Aorta (tissue), 5 donors: ENCODE measurements around the gene LDLRAD2. TPM values are rescaled to one million over a fixed set of nuclear protein-coding genes. Genes with fewer than 3 reads are reported as not detected.

ENCODE experiments used
- ATAC-seq: fragments of 200-7000 bp; cut with Tn5 transposase; one replicate; pipeline ENCODE4 v1.9.1; 2022; ENCODE audit warnings: moderate library complexity; ENCODE audit not compliant: low FRiP score
- DNase-seq, 2 donors: peaks; one replicate each; pipeline ENCODE4 v3.0.0-alpha.2; 2020
- H3K27ac ChIP-seq, 2 donors: one replicate each; pipeline ENCODE4 v1.5.1; 2013; ENCODE audit warnings: low read length in 2 of 2, mild to moderate bottlenecking in 2 of 2, moderate library complexity in 2 of 2, control low read depth in 1 of 2, inconsistent platforms in 1 of 2, low read depth in 1 of 2
- H3K27me3 ChIP-seq, 2 donors: one replicate each; pipeline ENCODE4 v1.6.1; 2013; ENCODE audit warnings: control low read depth in 1 of 2, low read length in 1 of 2, mild to moderate bottlenecking in 1 of 2, moderate library complexity in 1 of 2; ENCODE audit not compliant: insufficient read depth in 2 of 2, control insufficient read depth in 1 of 2
- H3K36me3 ChIP-seq, 2 donors: one replicate each; pipeline ENCODE4 v1.6.1; 2013; ENCODE audit warnings: control low read depth in 1 of 2, low read length in 1 of 2, mild to moderate bottlenecking in 1 of 2; ENCODE audit not compliant: insufficient read depth in 2 of 2, control insufficient read depth in 1 of 2
- H3K4me1 ChIP-seq, 2 donors: one replicate each; pipeline ENCODE4 v1.6.1; 2013; ENCODE audit warnings: low read length in 2 of 2, control low read depth in 1 of 2, mild to moderate bottlenecking in 1 of 2, moderate library complexity in 1 of 2; ENCODE audit not compliant: insufficient read depth in 2 of 2, control insufficient read depth in 1 of 2
- H3K4me3 ChIP-seq, 2 donors: one replicate each; pipeline ENCODE4 v1.5.1; 2013; ENCODE audit warnings: low read length in 2 of 2, control low read depth in 1 of 2, mild to moderate bottlenecking in 1 of 2
- H3K9me3 ChIP-seq: one replicate; pipeline ENCODE4 v1.6.1; 2013; ENCODE audit warnings: mild to moderate bottlenecking, low read length; ENCODE audit not compliant: control insufficient read depth
- WGBS, 2 donors: extraction: QIAGEN DNeasy Blood & Tissue Kit; methylation state at CpG; one replicate each; pipeline ENCODE4 v1.1.7; 2013; 5-methylcytosine and 5-hydroxymethylcytosine counted together
- intact Hi-C, 2 donors: fragments of 100-400 bp; cut with DNase I; formaldehyde crosslinking; loops; one replicate each; pipeline versions ENCODE4 v1.14.2 to v1.15.0; 2022
- polyA plus RNA-seq, 2 donors: library from polyadenylated mRNA; stranded (reverse); fragments of 200-250 nt; gene quantifications; one replicate each; pipeline ENCODE4 v1.2.3, GENCODE V29; 2013
- total RNA-seq, 2 donors: library from RNA; stranded (reverse); fragmentation: NEBNext Ultra II Directional; extraction: Animal tissue kit (Norgen Biotek cat#: 25700); gene quantifications; one replicate each; pipeline ENCODE4 v1.2.1, GENCODE V29; 2021
- donor health status: healthy with polysubstance abuse.
- donor health status: Bipolar disorder and iron deficiency.
- donor health status: DM: no; HTN: no; CAD: no.
- donor health status: DM: no; HTN: no; CAD: no.
- donor health status: DM: yes; HTN: yes; CAD: no.

The LDLRAD2 gene
- total and polyA plus RNA-seq, 4 donors = 0.15 to 9.0 (median 1.1) TPM

GRCh38 chr1:21795075-21795474, 17.0 kb upstream of the LDLRAD2 start:
- intact Hi-C loops = no loop called here
- no peaks in the 10 kb centered on the region for H3K36me3 ChIP-seq
- WGBS, 2 donors = 94 to 97% methylated on average over 6 of the region's 6 CpGs
- no peak overlapping the region for H3K27ac ChIP-seq
- H3K27me3 ChIP-seq = no peaks in the 10 kb centered on the region
- ATAC-seq (no peak), DNase-seq (no peak)
- H3K9me3 ChIP-seq = peaks cover 2% of the 10 kb centered on the region
- no peaks in the 10 kb centered on the region for H3K4me1 ChIP-seq
- H3K4me3 ChIP-seq = no peak overlapping the region

GRCh38 chr1:21799730-21800129, 12.3 kb upstream of the LDLRAD2 start:
- no peak overlapping the region for H3K4me3 ChIP-seq
- DNase-seq (no peak), ATAC-seq (no peak)
- no peaks in the 10 kb centered on the region for H3K4me1 ChIP-seq
- H3K27ac ChIP-seq = no peak overlapping the region
- WGBS, 2 donors = 85 to 88% methylated on average over 5 of the region's 5 CpGs
- H3K36me3 ChIP-seq = no peaks in the 10 kb centered on the region
- H3K27me3 ChIP-seq = no peaks in the 10 kb centered on the region
- peaks cover 2% of the 10 kb centered on the region for H3K9me3 ChIP-seq
- intact Hi-C loops = no loop called here

GRCh38 chr1:21801100-21801499, 11.0 kb upstream of the LDLRAD2 start:
- Histone ChIP-seq H3K27ac (no peak overlapping the region), H3K36me3 (no peaks in the 10 kb centered on the region), H3K27me3 (no peaks in the 10 kb centered on the region), H3K4me1 (no peaks in the 10 kb centered on the region), H3K9me3 (no peaks in the 10 kb centered on the region), H3K4me3 (no peak overlapping the region)
- ATAC-seq (no peak), DNase-seq (no peak)
- intact Hi-C loops = no loop called here
- WGBS, 2 donors = 96 to 99% methylated on average over 4 of the region's 4 CpGs

GRCh38 chr1:21804536-21804935, 7.5 kb upstream of the LDLRAD2 start:
- 67 to 69% methylated on average over 2 of the region's 2 CpGs for WGBS, 2 donors
- Histone ChIP-seq H3K27me3 (no peaks in the 10 kb centered on the region), H3K36me3 (no peaks in the 10 kb centered on the region), H3K27ac (no peak overlapping the region), H3K4me3 (no peak overlapping the region), H3K4me1 (no peaks in the 10 kb centered on the region), H3K9me3 (no peaks in the 10 kb centered on the region)
- no peak for DNase-seq
- ATAC-seq = no peak
- intact Hi-C loops = no loop called here

GRCh38 chr1:21813542-21813941, 1.5 kb downstream of the LDLRAD2 start:
- Histone ChIP-seq H3K4me1 (no peaks in the 10 kb centered on the region), H3K9me3 (no peaks in the 10 kb centered on the region), H3K27ac (no peak overlapping the region), H3K36me3 (no peaks in the 10 kb centered on the region), H3K27me3 (no peaks in the 10 kb centered on the region), H3K4me3 (no peak overlapping the region)
- ATAC-seq (no peak), DNase-seq (no peak)
- WGBS, 2 donors = 95 to 98% methylated on average over 3 of the region's 3 CpGs
- intact Hi-C loops = no loop called here

GRCh38 chr1:21814241-21814918, 2.3 kb downstream of the LDLRAD2 start:
- ATAC-seq = peak; percentile 55
- no peak overlapping the region for H3K27ac ChIP-seq

GRCh38 chr1:21814981-21815582, 3.0 kb downstream of the LDLRAD2 start:
- Histone ChIP-seq H3K27ac (no peak overlapping the region), H3K4me1 (no peaks in the 10 kb centered on the region), H3K27me3 (no peaks in the 10 kb centered on the region), H3K9me3 (no peaks in the 10 kb centered on the region), H3K4me3 (no peak overlapping the region), H3K36me3 (no peaks in the 10 kb centered on the region)
- WGBS, 2 donors = 92 to 95% methylated on average over 15 of the region's 15 CpGs
- ATAC-seq (no peak), DNase-seq (no peak)
- intact Hi-C loops = no loop called here

More at GRCh38 chr1:21814241-21814918, 2.3 kb downstream of the LDLRAD2 start:
- no peaks in the 10 kb centered on the region for H3K4me1 ChIP-seq
- no peak overlapping the region for H3K4me3 ChIP-seq
- H3K36me3 ChIP-seq = no peaks in the 10 kb centered on the region
- no peaks in the 10 kb centered on the region for H3K9me3 ChIP-seq
- intact Hi-C loops = no loop called here
- H3K27me3 ChIP-seq = no peaks in the 10 kb centered on the region
- no peak for DNase-seq
- WGBS, 2 donors = 11 to 15% methylated on average over 62 to 65 of the region's 65 CpGs

- H3K4me1 ChIP-seq = no peaks in the 10 kb centered on the region
- no peak overlapping the region for H3K27ac ChIP-seq
- no peaks in the 10 kb centered on the region for H3K9me3 ChIP-seq
- peak; percentile 10 for ATAC-seq
- no peaks in the 10 kb centered on the region for H3K36me3 ChIP-seq
- intact Hi-C loops = no loop called here
- 82 to 84% methylated on average over 12 of the region's 12 CpGs for WGBS, 2 donors
- H3K27me3 ChIP-seq = no peaks in the 10 kb centered on the region
- no peak for DNase-seq
- no peak overlapping the region for H3K4me3 ChIP-seq
Observed at GRCh38 chr1:21815724-21816321, 3.8 kb downstream of the LDLRAD2 start.
